Inflammatory macrophage treated with lipopolysaccharide for 1 hour (primary cell): ENCODE data around the gene ANKRD44.
"Not testable (repeated sequence)": the region's sequence is repeated elsewhere in the genome, so short reads cannot be mapped to it uniquely, and the experiment has no call there.

ENCODE experiments used
- DNase-seq, 2 donors: peaks; one replicate each; pipeline ENCODE4 v3.0.0-alpha.2; 2020 to 2022

Gene ANKRD44

DNA sequence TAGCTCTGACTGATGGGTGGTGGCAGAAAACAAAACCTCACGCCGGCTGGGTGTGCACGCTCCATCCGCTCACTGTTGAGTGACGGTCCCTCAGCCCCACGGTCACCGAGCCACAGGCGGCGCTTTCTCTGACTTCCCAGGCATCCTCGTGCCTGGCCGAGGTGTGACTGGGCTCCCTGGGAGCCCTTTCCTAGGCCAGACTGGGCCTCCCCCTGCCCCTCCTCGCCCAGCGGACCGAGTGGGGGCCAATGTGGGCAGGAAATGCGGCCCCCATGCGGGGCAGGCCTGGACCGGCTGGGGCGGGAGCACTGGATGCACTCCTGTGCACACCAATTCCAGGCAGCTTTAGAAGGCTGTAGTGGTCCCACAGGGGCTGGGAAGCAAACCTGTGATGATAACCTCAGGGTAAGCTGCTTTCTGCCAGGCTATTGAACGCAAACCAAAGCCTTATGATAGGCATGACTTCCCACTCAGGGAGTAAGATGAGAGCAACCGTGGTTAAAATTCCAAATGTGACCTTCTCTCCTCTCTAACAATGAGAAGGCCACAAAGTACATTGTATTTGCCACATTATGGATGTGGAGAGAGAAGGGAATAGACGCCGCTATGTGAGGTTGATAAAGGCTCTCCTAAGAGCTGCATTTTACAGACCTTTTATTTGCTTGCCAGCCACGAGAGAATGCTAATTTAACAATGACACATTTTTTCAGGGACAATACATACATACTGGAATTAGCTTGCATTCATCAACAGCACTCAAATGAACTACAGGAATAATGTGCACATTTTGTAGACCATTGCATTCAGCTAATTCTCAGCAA is 300.2 kb downstream of the ANKRD44 start:
- no peak for DNase-seq

DNA sequence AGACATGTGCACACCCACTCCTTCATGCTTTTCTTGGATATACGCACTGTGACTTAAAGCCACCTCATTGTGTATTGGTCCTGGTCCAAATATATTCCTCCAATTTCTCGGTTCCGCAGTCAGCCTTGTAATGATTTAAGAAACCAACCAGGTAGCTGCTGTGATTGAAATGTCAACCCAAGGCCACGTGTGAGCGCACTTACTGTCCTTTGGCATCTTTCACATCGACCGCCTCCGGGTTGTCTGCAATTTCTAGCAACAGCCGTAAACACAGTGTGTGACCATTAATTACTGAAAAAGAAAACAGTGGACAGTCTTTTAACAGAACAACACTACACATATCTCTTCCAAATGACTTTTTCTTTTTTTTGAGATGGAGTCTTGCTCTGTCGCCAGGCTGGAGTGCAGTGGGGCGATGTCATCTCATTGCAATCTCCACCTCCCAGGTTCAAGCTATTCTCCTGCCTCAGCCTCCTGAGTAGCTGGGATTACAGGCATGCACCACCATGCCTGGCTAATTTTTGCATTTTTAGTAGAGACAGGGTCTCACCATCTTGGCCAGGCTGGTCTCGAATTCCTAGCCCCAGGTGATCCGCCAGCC is 301.7 kb downstream of the ANKRD44 start:
- DNase-seq: not testable (repeated sequence)

DNA sequence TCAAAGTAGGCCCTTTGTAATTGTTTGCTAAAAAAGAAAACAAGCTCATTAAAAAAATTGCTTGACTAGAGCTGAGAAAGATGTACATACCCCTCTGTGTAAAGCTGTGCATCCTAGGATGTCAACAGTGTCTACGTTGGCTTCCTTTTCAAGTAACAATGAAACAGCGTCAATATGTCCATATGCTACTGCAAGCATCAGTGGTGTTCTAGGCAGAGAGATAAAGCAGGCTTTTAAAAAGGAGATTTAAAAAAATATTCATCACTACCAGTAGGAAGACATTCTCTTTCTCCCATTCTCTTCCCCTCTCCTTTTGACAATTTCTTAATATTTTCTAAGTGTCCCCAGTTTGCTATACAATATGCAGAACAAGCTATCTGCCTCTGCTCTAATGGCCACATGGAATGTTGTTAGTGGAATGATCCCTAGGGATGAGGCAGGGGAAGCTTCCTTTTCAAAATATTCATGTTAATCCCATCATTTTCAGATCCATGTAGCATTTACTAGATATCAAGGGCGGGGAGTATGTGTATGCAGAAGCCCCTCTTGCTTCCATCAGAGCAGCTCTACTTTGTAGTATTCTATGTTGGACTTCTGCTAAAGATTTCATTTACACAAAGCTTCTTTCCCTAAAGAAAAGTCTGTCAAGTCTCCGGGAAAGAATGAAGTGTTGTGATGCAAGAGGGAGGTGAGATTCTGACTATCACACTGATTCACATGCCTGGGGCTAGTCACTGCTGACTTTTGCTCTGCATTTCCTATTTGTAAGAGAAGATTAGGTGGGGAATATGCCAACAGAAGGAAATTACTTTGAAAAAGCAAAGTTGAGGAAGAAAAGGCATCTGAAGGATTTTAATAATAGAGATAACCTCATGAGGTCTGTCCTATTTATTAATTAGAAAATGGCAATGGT is 302.6 kb downstream of the ANKRD44 start:
- DNase-seq: no peak

DNA sequence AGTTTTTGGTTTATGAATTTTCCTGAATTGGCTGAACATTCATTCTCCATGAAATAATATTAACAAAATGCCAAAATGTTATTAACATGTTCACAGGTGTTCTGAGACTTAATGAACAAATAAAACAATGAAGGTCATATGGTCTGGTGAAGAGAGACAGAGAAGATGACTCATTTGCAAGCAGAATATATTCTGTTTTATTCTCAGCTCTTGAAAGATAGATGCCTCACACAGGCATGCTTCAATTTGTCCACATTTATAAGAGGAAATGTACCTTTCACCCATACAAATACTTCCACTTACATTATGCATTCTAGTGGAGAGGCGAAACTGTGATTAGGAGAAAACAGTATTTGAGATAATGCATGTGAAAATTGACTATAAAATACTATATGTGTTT is 308.7 kb downstream of the ANKRD44 start:
- no peak for DNase-seq

DNA sequence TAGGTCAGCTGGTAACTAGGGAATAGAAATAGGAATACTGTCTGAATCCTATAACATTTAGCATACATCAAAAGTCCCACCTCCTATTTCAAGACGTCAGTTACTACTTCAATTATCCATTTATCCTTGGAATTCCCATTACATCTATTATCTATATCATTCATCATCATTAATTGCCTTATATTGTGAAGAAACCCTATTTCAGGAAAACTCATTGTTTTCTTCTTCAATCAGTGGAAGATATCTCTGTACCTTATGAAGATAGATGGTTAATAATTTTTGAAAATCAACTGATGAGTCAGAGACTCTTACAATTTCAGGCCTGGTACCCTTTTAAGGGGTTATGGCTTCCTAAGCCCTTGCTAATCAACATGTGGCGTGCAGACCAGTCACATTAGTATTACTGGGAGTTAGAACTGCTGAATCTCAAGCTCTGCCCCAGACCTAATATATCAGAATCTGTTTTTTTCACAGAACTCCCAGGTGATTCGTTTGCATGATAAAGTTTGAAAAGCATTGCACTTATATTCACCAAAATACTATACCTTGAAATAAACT is 314.7 kb downstream of the ANKRD44 start:
- no peak for DNase-seq

DNA sequence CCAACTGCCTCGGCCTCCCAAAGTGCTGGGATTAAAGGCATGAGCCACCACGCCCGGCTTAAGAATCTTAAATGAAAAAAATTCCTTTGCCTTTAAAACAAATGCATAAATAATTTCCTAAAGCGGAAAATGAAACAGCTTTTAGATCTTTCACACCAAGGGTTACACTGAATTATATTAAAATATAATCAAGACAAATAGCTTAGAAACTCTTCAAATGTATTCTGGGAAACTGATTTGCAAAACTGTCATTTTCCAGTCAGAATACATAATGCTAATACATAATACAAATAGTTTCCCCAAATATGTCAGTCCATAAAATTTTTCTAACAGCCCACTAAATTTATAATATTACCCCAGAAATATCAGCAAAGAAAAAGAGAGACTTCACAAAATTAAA is 315.8 kb downstream of the ANKRD44 start:
- DNase-seq: no peak

DNA sequence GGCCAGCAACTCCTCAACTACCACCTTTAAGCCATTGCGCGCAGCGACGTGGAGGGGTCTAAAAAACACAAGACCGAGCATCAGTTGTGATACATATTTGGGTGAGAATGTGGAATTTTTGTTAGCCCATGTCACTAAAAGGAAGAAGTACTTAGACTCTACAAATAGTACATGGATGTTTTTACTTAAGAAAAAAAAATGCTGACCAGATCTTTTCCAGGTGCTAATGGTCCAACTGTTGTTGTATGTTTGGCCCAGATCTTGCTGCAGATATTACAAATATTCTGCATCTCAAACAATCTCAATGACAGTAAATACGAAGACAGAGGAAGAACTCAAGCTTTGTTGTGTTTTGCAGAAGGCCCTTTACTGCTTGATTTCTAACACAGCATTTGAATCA is 317.0 kb downstream of the ANKRD44 start:
- no peak for DNase-seq

DNA sequence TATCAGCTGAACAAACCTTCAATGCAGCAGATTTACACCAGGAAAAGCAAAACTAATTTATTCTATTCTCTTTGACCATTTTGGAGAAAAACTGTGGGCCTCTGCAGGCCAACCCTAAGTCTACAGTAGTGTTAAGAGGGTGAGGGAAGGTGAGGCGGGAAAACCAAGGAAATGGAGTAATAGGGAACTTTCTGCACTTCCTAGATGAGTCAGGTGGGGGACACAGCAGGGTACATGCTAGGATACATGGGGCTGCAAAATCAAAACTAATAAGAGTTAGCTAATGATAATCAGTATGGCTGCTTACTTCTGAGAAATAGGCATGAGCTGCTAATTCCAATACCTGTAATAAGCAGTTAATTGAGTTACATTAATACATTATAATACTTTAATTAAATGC is 318.1 kb downstream of the ANKRD44 start:
- DNase-seq: no peak

DNA sequence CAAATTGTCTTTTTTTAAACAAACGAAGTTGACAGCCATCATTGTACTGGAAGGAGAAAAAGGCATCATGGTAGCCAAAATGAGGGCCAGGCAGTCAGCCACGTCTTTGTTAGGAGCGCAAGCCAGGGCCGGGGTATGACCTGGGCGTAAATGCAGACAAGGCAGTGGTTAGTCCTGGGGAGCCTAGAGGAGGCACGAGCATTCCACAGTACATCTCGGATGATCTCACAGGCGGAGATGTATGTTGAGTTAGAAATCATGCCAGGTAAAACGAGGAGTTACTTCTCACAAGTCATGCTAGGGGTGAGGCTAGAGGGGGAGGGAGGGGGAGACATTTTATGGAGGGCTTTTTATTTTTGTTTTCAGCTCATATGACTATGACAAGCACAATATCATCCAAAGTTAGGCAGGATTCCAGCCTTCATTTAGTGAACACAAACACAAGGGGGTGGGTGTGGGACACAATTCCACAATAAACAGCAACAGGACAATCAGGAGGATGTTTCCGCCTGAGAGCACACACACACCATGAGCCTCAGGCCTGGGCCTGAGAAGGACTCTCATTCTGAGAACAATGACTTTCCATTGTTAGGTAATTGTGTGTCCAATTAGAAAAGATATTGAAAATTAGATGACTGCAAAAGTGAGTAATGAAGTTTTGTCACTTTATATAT is 319.7 kb downstream of the ANKRD44 start:
- no peak for DNase-seq

DNA sequence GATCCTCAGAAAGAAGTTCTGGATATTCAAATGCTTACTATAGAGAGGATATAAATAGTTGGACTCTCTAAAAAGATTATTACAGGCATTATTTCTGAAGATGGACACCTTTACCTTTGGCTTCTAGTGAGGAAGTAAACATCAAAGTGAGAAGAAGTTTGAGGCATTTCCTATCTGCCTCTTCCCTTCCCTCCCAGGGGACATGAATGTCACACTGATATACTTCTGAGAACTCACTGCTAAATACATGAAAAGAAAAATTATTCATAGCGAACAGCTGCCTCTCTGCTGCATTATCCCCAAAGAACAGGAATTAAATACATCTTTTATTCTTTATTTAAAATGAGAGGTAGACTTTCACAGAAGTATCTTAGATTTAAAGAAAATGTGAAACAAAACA is 320.5 kb downstream of the ANKRD44 start:
- DNase-seq: no peak

DNA sequence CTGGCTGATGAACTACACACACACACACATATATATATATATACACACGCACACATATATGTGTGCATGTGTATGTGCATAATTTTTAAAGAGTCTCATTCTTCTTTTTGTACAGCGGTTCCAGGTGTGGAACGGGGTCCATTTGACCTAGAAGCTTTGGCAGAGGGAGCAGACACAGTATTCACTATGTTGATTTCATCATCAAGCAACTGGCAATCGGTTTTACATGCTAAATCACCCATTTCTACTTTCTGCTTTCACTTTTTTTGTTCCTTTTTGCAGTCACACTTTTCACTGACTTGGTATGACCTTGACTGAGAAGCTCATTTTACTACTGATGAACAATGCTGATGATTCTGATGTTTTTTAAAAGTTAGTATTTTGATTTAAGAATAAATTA is 321.1 kb downstream of the ANKRD44 start:
- peak in 1 of 2 donors; percentile 13 for DNase-seq

DNA sequence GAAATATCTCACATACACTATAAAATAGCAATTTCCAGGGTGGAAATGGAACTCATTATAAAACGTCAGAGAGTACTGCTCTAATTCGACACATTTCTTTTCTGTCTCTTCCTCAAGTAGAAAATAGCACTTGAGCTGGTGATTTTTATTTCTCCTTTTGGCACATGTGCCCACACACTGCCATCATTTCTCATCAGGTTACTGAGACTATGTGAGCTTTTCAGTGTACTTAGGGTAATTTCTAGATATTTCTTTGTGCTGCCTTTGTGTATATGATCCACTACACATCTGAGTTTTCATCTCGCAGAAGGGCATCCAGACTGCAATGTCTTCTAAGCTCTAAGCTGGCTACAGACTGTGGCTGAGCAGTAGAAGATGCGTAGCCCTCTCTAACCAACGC is 321.9 kb downstream of the ANKRD44 start:
- DNase-seq: peak; percentile 33 to 43

DNA sequence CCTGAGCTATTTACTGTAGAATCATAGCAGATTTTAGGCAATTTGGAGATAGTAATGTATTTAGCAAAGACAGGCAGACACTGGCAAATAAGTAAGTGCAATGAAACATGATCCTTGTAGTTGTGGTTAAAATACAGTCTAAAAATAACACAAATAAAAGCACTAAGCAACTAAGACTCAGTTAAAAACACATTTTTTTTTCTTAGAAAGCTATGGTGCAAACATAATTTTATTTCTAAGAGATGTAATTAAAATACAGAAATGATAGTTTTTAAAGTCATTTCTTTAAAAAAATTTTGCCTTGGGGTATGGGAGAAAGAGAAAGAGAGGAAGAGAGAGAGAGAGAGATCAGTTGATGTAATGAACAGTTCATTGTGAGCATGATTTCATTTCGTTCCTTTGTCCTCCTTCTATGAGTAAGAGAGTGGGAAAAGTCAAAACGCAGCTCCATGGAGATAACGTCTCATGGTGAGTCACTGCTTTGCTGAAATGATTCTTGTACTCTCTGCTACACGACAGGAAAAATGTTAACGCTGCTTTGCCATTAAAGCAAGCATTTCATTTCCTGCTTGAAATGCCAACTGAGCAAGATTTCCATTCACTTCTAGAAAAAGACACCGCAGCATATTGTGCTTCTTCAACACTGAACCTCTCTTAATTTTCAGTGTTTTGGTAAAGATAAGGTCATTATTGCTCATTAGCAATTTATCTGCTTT is 322.8 kb downstream of the ANKRD44 start:
- DNase-seq: peak; percentile 85 to 93

DNA sequence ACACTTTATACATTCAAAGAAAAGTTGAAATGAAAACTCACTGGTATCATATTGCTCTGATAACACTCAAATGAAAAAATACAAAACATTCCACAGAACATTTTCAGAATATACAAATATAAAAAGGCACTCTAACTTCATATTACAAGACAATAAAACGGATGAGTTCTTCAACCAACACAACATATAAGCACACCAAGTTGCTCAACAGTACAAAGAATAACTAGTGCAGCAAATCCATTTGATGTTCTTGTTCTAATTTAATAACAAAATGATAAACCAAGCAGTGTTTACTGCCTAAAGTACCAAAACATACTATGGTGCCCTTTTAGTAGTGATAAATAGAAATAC is 323.3 kb downstream of the ANKRD44 start:
- DNase-seq: no peak

DNA sequence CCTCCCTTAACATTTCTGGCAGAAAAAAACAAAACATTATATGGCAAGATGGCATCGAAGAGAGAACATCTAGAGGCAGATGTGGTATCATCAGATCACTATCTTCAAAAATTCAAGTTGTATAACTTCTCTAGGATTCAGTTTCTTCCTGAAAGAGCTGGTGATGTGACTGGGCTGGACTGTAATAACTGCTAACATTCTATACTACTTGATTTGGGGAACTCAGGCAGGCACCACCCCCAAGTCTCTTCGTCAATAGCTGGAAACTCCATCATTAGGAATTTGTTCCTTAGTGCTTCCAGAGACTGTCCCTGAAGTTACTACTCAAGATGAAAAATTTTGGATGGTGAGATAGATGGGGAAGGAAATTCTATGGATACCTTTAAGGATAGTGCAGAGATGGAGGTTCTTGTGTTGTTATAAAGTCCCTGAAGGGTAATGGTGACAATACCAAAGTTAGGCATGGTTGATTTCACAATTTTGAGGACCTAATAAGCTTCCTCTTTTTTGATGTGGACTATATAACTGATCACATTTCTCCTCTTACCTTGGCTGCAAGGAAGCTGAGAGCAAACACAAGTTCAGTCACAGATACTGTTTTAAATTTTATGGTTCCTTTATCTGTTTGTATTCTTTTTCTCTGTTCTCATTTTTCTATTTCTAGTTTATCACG is 324.9 kb downstream of the ANKRD44 start:
- peak; percentile 76 for DNase-seq

DNA sequence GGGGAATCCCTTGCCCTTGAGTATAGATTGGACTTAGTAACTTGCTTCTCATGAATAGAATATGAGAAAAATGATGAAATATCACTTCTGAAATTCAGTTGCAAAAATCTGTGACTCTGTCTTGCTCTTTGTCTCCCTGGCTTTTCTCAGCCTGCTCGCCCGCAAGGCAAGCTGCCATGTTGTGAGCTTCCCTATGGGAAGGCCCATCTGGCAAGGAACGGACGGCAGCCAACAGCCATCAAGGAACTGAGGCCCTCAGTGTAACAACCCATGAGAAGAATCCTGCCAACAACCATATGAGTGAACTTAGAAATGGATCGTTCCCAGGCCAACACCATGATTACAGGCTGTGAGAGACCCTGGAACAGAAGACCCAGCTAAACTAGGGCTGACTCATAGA is 325.7 kb downstream of the ANKRD44 start:
- DNase-seq: peak; percentile 17 to 19

DNA sequence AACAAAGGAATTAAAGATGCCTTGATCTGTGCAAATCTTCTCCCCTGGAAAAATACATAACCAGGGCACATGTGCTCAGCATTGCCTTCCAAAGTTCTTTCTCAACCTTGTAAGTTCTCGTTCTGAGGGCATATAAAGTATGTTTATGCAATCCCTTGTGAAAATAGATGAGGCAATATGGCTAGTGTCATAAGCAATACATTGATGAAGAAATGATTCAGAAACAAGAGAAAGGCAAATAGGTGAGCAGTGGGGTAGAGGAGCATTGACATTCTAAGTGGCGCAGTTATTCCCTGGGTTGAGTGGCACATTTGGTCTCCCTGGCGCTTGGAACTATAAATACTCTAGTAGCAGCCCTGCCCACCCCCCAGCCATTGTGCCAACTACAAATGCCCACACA is 326.6 kb downstream of the ANKRD44 start:
- peak; percentile 88 to 91 for DNase-seq

DNA sequence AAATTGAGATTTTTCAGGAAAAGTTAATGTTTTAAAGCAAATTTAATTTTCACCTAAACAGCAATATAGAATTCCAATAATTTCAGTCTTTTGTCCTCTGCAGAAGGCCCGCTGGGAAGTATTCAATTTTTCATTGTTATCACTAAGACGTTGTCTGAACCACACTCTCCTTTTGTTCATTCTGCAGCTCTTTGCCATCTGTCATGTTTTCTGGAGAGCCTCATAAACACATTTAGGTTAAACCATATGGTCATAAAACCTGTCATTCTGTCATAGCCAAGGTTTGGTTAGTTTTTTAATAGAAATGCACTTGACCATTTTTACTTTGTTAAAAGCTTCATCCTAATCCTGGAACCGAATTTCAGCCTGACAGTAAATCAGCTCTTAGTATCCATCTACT is 330.1 kb downstream of the ANKRD44 start:
- DNase-seq: no peak

DNA sequence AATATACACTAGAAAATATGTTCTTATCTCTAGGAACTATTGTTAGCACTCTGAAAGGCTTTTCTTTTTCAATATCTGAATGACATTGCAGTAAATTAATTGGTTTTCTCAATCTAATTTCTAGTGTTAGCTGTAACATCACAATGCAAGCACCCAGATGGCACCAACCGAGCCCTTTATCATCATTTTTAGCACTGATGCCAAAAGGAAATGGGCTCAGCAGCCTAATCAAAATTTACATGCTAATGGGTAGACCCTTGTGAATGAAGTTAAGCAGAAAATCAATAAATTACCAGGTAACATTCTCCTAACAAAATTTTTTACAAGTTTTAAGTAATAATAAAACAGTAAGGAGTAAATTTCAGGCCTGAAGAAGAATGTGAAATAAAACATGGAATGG is 330.6 kb downstream of the ANKRD44 start:
- DNase-seq: no peak

DNA sequence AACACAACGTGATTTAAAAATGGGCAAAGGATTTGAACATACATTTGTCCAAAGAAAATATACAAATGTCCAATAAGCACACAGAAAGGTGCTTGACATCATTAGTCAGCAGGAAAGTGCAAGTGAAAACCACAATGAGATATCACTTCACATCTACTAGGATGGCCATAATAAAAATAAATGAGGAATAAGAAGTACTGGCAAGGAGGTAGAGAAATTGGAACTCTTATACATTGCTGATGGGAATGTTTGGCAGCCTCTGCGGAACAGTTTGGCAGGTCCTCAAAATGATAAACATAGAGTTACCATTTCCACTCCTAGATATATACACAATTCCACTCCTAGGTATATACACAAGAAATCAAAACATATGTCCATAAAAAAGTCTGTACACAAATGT is 333.1 kb downstream of the ANKRD44 start:
- DNase-seq: no peak

DNA sequence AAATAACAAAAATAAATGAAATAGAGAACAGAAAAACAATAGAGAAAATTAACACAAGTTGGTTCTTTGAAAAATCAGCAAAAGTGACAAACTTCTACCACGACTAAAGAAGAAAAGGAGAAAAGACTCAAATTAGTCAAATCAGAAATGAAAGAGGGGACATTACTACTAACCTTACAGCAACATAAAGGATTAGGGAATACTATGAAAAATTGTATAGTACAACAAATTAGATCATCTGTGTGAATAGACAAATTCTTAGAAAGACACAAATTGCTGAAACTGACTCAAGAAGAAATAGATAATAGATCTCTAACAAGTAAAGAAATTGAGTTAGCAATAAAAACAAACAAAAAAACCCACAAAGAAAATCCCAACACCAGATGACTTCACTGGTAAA is 335.6 kb downstream of the ANKRD44 start:
- no peak for DNase-seq
